Body of pancreas (tissue), 4 donors: Measurements from ENCODE around the gene SSTR3. TPM values are rescaled to one million over a fixed set of nuclear protein-coding genes. Genes with fewer than 3 reads are reported as not detected.

Source experiments
- ATAC-seq: fragments of 150-250 bp; one replicate; pipeline ENCODE4 v1.9.1; 2016
- DNase-seq, 4 donors: peaks; one replicate each; pipeline ENCODE4 v3.0.0-alpha.2; 2019
- H3K27ac ChIP-seq, 4 donors: fragments of 200-600 bp; sonication (generic); 1 replicate in 3 of 4; 2 replicates in 1 of 4; pipeline versions ENCODE4 v1.5.1 to v1.6.1; 2016 to 2019; ENCODE audit warnings: mild to moderate bottlenecking in 1 of 4, mixed read lengths in 1 of 4, moderate library complexity in 1 of 4
- H3K27me3 ChIP-seq, 2 donors: fragments of 200-600 bp; sonication (generic); one replicate each; pipeline ENCODE4 v1.6.0; 2016; ENCODE audit warnings: mild to moderate bottlenecking in 1 of 2
- H3K36me3 ChIP-seq, 2 donors: fragments of 200-600 bp; sonication (generic); replicated peaks in 1 of 2; 2 replicates each; pipeline ENCODE4 v1.5.1; 2016; ENCODE audit warnings: low read depth in 2 of 2; ENCODE audit not compliant: insufficient read depth in 1 of 2
- H3K4me1 ChIP-seq: fragments of 200-600 bp; sonication (generic); one replicate; pipeline ENCODE4 v1.6.0; 2016
- H3K4me3 ChIP-seq, 2 donors: fragments of 200-600 bp; sonication (generic); 1 replicate in 1 of 2; 2 replicates in 1 of 2; pipeline ENCODE4 v1.5.1; 2016 to 2019
- H3K9me3 ChIP-seq, 3 donors: fragments of 200-600 bp; sonication (generic); 1 replicate in 2 of 3; 2 replicates in 1 of 3; pipeline ENCODE4 v1.5.1; 2016
- POLR2A ChIP-seq, 3 donors: fragments of 450-650 bp; IDR thresholded peaks; one replicate each; pipeline ENCODE4 v1.6.1; 2016; ENCODE audit warnings: antibody characterized with exemption in 3 of 3, mild to moderate bottlenecking in 2 of 3
- WGBS, 2 donors: methylation state at CpG; one replicate each; pipeline ENCODE4 v1.1.5; 2017; 5-methylcytosine and 5-hydroxymethylcytosine counted together
- intact Hi-C: fragments of 100-400 bp; cut with DNase I; formaldehyde crosslinking; loops from one replicate; pipeline ENCODE4 v1.15.1; 2023
- total RNA-seq, 2 donors: library from RNA; depleted of rRNA; stranded (reverse); fragments of >200 nt; gene quantifications; one replicate each; pipeline ENCODE4 v1.1.0, GENCODE V29; 2016
- TF ChIP-seq, protein P1 (sequence below), 7 experiments: fragments of 450-650 bp in 4 of 7; fragments of 200-600 bp in 3 of 7; sonication (generic) in 3 of 7; IDR thresholded peaks; one replicate each; pipeline ENCODE4 v1.5.1; 2016 to 2019; ENCODE audit warnings: antibody characterized with exemption in 7 of 7

Gene SSTR3
- total RNA-seq, 2 donors from 2014 or later: 1.3 to 4.2 TPM

DNA sequence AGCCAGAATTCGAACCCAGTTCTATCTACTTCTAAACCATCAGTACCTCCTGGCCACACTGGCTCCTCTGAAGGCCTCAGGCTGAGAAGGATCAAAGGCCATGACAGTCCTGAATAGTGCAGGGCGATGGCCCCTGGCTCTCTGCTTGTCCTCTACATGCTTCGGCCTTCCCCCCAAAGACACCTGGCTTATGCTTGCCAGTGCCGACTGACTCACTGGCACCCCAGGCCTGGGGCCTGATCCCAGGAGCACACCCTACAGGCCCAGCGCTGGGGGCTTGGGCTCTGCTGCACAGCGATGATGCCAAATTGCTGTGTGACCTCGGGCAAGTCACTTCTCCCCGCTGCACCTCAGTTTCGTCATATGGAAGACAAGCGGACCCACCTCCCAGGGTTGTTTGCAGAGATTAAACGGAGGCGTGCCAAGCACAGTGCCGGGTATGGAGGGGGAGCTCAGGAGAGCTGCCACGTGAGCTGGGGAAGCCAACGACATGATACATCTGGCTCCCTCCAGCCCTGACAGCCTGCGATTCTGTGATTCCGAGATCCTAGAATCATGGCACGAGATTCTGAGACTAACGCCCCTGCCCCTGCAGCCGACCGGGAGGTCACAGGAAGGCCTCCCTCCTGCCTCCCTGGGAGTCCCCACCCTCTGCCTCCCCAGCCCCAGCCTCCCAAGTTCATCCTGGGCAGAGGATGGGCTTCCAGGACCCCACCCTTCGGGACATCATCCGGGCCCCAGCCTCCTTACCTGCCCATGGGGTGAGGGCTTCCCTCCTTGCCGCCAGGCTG is 1.0 kb downstream of the SSTR3 start:
- DNase-seq (no peak), ATAC-seq (no peak)
- no peak overlapping the region for H3K27ac ChIP-seq
- H3K36me3 ChIP-seq: no peaks in the 10 kb centered on the region
- H3K9me3 ChIP-seq: no peaks in the 10 kb centered on the region
- peaks cover 9% of the 10 kb centered on the region for H3K4me1 ChIP-seq
- TF ChIP-seq POLR2A (IDR thresholded peaks at IDR 0.05): no peak
- TF ChIP-seq, protein P1, sequence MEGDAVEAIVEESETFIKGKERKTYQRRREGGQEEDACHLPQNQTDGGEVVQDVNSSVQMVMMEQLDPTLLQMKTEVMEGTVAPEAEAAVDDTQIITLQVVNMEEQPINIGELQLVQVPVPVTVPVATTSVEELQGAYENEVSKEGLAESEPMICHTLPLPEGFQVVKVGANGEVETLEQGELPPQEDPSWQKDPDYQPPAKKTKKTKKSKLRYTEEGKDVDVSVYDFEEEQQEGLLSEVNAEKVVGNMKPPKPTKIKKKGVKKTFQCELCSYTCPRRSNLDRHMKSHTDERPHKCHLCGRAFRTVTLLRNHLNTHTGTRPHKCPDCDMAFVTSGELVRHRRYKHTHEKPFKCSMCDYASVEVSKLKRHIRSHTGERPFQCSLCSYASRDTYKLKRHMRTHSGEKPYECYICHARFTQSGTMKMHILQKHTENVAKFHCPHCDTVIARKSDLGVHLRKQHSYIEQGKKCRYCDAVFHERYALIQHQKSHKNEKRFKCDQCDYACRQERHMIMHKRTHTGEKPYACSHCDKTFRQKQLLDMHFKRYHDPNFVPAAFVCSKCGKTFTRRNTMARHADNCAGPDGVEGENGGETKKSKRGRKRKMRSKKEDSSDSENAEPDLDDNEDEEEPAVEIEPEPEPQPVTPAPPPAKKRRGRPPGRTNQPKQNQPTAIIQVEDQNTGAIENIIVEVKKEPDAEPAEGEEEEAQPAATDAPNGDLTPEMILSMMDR (IDR thresholded peaks at IDR 0.05): no peak
- no peaks in the 10 kb centered on the region for H3K27me3 ChIP-seq
- 72 to 85% methylated on average over 5 to 22 of the region's 24 CpGs for WGBS, 2 donors
- intact Hi-C loops: no loop called here
- H3K4me3 ChIP-seq: no peak overlapping the region

DNA sequence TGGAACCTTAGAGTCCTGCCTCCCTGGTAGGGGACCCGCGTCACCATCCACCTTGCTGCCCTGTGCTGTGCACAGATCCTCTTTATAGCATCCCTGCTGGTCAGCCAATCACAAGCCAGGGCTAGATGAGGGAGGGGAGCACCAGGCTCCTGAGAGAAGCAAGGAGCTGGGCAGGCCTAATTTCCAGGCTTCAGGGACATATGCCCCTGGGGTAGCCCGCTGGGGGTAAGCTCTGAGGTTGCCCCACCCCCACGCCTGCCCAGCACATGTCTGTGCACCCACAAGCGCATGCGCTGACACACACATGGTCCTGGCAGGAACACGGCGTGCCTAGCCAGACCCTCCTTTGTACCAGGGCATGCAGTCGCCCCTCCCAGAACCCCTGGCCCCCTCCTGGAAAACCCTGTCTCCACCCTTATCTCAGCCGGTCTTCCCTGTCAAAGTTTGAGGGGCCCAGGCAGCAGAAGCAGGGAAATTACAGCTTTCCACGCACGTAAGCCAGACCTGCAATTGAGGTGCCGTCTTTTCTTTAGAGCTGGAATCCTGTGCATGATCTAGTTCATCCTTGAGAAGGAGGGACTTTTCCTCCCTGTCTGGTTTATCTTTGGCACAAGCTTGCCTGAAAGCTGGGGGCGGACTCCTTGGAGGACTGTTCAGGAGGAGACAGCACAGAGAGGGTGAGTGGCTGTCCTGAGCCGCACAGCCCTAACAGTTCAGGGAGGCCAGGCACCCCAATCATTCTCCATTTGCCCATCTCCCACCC is 2.1 kb downstream of the SSTR3 start:
- no peaks in the 10 kb centered on the region for H3K36me3 ChIP-seq
- ATAC-seq (no peak), DNase-seq (no peak)
- WGBS, 2 donors: 74 to 75% methylated on average over 9 to 15 of the region's 15 CpGs
- H3K27ac ChIP-seq: no peak overlapping the region
- H3K9me3 ChIP-seq: no peaks in the 10 kb centered on the region
- peaks cover 9% of the 10 kb centered on the region for H3K4me1 ChIP-seq
- H3K4me3 ChIP-seq: no peak overlapping the region
- intact Hi-C loops: no loop called here
- no peak for TF ChIP-seq POLR2A (IDR thresholded peaks at IDR 0.05)
- TF ChIP-seq, protein P1 (IDR thresholded peaks at IDR 0.05): no peak
- H3K27me3 ChIP-seq: no peaks in the 10 kb centered on the region

DNA sequence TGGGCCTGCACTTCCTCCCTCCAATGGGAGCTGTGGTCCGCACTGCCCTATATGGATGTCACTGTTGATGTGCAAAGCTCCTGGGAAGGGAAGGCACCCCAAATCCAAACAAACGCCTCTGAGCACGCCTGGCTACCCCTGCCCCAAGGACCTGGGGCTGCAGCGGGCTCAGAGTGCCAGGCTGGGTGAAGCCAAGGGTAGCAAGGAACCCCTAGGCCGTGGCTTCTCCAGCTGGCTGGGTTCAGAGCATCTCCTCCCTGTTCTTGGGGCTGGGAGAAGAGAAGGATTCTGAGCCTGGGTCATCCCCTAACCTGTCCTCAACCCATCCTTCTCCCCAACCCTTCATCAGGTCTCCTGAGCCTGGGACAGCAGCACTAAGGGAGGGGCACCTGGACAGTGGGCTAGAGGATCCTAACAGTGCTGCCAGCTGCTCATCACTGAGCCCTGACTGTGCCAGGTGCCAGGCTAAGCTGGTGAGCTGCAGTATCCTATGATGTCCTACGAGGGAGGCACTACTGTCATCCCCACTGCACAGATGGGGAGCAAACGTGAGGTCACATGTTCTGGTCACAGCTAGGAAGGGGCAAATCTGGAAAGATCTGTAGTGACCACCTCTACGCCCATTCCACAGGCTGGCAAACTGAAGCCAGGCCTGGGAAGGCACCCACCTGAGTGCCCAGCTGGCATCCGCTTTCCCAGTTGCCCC is 3.0 kb downstream of the SSTR3 start:
- DNase-seq (no peak), ATAC-seq (no peak)
- Histone ChIP-seq H3K9me3 (no peaks in the 10 kb centered on the region), H3K4me3 (no peak overlapping the region), H3K27me3 (no peaks in the 10 kb centered on the region), H3K4me1 (peaks cover 9% of the 10 kb centered on the region), H3K36me3 (no peaks in the 10 kb centered on the region), H3K27ac (no peak overlapping the region)
- intact Hi-C loops: no loop called here
- WGBS, 2 donors: 79 to 85% methylated on average over 5 to 9 of the region's 9 CpGs
- no peak for TF ChIP-seq POLR2A (IDR thresholded peaks at IDR 0.05)
- TF ChIP-seq, protein P1 (IDR thresholded peaks at IDR 0.05): no peak

DNA sequence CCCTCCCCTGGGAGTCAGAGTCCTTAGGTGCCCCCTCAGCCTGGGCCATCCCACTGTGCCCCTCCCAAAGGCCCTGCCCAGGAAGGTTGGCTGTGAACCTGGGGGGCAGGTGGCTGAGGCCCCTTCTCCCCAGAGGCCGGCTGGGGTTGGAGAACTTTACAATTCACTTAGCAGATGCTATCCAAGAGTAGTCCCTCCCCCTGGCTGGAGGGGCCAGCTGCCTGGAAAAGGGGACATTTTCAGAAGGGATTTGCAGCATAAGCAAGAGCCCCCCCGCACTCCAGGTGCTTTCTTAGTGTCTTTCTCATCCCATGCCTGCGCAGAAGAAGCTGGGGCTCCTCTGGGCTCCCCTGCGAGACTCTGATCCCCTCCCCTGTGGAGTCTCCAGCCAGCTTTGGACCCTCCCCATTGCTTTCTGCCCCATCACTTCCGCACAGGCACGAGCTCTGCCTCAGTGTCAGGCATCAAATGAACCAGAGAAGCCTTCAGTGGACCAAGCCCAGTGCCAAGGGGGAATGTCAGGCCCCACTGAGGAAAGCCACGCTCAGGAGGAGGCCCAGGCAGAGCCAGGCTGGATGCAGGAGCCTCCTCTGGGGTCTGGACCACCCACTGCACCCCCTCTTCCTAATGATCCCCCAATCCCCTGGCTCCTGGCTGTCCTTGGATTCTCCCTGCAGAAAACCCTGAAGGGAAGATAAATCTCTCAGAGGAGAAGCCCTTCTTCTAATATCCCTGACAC is 3.7 kb downstream of the SSTR3 start:
- DNase-seq (no peak), ATAC-seq (no peak)
- WGBS, 2 donors: 84 to 88% methylated on average over 5 to 6 of the region's 7 CpGs
- intact Hi-C loops: no loop called here
- Histone ChIP-seq H3K36me3 (no peaks in the 10 kb centered on the region), H3K27me3 (no peaks in the 10 kb centered on the region), H3K4me1 (peaks cover 9% of the 10 kb centered on the region), H3K9me3 (no peaks in the 10 kb centered on the region), H3K4me3 (no peak overlapping the region), H3K27ac (no peak overlapping the region)
- TF ChIP-seq, protein P1 (IDR thresholded peaks at IDR 0.05): no peak
- TF ChIP-seq POLR2A (IDR thresholded peaks at IDR 0.05): no peak
